NCI-H524 (cell line): ENCODE results near the gene UMPS.
"Not testable (repeated sequence)": the region's sequence is repeated elsewhere in the genome, so short reads cannot be mapped to it uniquely, and the experiment has no call there.

Experiments used
- DNase-seq, 2 experiments: peaks; one replicate each; lab custom pipeline; 2025; lab: John Stamatoyannopoulos, UW

The UMPS gene

DNA sequence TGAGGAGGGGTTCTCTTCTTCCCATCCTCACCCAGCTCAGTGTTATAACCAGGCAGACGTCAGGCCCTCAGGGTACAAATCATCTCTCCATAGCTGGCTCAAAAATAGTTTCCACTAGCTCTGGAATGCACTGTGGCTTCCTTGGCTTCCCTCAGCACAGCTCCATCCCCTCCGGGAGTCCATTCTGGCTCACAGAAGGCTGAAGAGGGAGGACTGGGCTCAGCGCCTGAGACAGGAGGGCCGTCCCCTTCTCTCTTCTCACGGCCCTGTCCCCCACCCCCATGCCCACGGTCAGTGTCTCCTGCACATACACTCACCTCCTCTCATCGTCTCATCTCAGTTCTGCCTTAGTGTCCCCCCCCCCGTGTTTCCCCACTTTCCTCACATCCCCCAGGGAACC is 50.1 kb downstream of the UMPS start:
- DNase-seq, result no peak

DNA sequence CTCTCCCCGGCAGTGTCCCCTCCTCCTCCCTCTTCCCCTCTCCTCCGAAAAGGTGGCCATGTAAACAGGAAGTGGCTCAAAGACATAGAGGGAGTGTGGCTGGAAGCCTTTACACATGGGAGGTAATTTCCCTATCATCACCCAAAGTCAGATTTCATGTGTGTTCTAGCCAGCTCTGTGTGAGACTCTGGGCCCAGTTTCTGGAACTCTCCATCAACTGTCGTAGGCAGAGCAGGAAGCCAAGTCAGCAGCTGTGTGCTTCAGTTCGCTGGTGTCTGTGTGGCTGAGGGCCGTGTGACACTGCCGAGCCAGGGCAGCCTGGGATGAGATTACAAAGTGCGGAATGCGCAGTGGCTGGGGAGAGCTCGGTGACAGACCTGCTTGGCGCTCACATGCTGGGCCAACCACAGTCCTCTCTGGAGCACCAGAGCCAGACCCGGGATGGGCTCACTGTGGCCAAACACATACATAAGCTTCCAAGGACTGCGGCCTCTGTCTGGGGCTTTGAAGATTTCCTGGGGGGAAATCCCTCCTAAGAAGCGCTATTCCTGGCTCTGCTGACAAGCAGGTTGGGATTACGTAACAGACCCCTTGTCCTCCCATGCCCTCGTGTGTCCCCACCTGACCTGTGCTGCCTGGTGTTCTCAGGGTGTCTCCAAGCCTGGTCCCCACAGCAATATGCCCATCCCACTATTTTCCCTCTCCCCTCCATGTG is 50.7 kb downstream of the UMPS start:
- DNase-seq, result peak in 1 of 2 experiments; percentile 19

DNA sequence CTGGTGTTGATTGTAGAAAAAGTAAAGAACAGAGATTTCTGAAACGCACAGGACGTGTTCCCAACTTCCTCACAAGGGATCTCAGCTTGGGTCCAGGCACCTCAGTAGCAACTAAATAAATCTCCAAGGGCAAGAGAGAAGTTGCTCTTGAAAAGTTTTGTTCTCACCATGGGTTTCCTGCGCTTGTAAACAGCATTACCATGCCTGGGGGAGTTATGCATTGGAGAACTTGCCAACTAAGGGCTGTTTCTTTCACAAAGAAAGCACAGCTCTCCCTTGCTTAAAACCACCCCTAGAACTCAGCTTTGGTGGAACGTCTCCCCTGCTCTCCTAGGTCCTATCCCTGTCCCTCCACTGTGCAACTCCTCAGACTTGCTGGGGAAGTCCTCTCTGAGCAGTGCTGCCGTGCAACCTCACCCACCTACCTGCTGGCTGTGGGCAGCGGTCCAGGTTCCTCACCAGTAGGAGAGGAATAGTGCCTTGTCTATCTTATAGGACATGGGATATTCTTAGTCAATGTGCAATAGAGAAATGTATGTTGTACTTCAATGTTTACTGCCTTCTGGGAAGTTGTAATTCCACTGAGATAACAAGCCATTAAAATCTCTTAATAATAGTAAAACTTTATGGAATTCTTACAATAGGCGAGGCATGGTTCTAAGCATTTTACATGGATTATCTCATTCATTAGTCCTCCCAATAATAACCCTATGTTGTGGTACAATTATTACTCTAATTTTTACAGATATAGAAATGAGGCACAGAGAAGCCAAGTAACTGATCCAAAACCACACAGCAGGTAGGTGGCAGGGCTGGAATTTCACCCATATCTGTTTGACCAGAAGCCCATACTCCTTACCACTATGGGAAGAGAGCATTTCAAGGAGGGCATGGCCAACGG is 51.5 kb downstream of the UMPS start:
- DNase-seq, result no peak

DNA sequence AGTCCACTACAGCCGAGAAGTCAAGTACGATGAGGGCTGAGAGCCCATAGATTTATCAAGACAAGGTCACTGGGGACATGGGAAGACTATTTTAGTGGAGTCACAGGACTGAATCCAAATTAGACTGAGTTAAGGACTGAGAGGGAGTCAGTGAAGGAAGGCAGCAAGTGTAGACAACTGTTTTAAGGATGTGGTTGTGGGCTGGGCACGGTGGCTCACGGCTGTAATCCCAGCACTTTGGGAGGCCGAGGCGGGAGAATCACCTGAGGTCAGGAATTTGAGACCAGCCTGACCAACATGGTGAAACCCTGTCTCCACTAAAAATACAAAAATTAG is 52.1 kb downstream of the UMPS start:
- not testable (repeated sequence) for DNase-seq

DNA sequence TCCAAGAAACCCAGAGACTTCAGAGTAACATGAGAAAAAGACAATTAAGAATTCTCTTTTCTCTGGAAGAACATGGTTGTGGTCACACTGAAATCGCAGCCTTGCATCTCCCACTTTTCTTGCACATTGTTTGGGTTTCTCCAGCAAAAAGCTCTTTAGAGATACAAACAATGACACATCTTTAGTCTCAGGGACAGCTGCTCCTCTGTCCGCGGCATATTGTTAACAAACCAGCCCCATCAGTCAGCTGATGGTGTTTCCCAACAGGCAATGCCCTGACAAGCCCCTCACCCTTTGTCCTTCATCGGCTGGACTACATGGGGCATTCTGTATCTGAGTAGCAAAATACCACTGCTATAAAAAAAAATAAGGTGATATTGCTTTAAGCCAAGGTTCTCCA is 53.4 kb downstream of the UMPS start:
- DNase-seq, result no peak

DNA sequence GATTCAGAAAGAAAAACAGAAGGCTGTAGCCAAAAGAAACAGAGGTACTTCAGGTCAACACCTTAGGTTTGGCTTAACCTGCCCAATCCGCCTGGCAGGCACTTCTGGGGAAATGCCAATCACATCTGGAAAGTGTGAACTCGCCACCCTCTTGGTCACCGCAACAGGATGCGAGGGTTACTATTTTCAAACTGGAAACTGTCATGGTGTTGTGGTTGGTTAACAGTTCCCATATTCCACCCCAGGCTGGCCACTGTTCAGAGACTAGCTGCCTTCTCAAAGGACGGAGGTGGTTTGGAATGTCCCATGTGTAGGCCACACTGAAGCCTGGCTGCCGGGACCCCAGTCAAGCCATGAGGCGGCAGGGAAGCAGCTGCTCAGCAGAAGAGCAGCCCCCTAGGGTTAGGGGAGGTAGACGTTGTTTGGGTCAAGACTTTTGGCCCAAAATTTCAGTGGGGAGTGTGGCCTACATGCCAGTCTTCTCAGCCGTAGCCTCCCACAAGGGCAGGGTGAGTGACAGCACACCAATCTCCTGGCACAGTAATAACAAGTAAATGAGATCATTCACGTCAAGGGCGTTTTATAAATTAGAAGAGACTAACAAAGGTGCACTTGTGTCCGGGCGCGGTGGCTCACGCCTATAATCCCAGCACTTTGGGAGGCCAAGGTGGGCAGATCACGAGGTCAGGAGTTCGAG is 54.6 kb downstream of the UMPS start:
- DNase-seq, result no peak

DNA sequence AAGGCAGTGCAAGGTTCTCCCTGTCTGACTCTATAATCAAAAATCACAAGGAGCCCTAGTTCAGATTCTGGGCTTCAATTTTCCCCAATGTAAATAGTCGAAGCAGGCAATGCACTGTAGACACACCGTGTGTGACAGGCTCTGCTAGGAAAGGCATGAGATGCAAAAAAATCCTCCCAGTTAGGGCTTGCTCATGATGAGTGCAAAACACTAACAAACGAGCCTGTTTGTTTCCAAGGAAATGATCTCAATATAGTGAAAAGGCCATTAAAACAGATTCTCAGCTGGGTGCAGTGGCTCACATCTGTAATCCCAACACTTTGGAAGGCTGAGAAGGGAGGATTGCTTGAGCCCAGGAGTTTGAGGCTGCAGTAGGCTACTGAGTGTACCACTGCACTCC is 55.7 kb downstream of the UMPS start:
- DNase-seq, result no peak

DNA sequence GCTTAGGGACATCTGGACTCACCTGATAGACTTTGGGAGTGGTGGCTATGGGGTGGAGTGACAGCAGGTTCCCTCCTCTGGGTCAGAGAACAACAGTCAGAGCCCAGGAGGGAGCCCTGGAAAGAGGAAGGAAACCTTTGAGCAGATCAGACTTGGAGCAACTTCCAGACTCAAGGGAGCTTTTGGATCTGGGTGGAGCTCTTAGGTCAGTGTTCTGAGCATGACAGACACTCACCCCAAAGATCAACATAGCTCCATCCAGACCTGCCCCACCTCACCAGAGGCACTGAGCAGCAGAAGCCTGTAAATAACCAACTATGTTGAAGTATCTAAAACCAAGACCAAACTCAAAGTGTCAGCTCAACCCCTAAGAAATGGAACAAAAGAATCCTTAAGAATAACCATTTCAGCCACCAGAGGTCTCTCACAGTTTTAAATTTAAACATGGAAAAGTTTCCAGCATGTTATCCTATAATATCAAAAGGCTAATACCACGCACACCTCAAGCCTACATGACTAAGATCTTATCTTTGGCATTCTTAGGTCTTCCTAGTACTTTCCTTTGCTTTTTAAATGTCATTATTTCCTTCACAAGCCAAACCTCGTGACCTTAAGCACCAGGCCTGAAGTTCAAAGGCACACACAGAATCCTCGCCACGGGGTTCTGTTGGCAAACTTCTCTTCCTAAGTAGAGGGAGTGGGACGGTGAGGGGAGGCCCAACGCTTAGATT is 56.4 kb downstream of the UMPS start:
- no peak for DNase-seq

DNA sequence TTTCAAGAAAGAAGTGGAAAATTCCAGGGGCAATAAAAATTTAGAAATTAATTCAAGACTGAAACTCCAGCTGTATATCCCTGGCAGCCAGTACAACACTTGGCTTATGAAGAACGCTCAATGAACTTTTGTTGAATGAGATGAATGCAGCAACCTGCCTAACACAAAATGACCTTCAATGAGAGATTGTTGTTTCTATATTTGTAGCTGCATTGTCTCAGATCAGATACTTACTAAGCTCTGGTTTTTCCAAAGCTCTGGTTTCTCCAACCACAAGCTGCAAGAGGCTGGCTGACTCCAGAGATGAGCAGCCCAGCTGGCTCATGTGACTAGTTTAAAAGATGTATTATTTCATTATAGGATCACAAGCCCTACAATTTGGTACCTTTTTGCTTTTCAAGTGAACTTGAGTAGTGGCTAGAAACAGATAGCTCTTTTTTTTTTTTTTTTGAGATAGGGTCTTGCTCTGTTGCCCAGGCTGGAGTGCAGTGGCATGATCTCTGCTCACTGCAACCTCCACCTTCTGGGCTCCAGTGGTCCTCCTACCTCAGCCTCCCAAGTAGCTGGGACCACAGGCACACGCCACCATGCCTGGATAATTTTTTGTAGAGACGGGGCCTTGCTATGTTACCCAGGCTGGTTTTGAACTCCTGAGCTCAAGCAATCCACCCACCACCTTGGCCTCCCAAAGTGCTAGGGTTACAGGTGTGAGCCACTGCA is 57.4 kb downstream of the UMPS start:
- DNase-seq, result no peak

DNA sequence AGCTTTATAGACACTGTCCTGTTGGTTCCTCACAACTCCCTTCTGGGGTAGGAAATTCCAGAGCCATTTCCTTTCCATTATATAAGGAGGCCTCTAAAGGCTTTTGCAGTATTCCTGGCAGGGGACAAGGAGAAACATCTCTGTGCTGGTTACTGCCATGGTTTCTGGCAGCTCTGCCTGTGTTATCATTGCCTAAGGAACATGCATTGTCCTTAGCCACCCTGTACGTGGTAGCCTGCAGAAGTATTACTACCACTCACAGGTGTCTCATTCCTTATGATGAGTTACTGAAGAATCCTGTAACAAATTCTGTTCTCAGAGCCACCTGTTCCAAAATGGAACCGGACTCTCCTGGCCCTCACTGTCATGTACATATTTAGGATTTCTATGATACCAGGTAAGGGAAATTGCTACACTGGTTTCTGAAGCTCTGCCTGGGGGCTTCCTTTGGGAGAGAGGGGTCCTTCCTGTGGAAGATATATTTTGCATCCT is 58.0 kb downstream of the UMPS start:
- DNase-seq, result no peak

DNA sequence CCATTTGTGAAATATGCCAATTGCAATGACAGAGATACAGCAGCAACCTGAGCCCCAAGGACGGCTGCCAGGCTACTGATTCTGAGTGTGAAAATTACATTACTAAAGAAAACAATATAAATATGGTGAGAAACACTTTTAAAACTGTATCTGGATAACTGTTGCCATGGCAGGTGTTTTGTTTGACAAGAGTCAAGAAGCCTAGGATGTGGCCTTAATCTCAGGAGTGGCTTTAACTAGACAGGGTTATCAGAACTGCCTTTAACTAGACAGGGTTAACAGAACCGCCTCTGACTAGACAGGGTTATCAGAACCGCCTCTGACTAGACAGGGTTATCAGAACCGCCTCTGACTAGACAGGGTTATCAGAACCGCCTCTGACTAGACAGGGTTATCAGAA is 58.9 kb downstream of the UMPS start:
- DNase-seq, result not testable (repeated sequence)

DNA sequence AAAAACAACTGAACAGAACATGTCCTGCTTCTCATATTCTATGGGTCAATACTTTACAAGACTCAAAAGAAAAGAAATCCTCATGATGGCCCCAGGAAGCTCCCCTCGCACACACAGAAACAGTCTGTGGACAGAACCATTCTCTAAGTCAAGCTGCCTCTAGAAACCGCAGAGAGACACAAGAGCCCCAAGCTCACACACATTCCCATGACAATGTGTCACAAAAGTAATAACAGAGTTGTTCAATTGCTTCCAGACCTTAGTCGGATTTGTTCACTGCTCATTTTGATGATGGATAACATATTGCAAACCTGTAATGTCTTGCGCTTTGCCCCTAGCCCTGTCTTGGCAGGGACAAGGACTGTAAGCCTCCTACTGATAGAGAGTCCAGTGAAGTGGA is 60.9 kb downstream of the UMPS start:
- DNase-seq, result no peak

DNA sequence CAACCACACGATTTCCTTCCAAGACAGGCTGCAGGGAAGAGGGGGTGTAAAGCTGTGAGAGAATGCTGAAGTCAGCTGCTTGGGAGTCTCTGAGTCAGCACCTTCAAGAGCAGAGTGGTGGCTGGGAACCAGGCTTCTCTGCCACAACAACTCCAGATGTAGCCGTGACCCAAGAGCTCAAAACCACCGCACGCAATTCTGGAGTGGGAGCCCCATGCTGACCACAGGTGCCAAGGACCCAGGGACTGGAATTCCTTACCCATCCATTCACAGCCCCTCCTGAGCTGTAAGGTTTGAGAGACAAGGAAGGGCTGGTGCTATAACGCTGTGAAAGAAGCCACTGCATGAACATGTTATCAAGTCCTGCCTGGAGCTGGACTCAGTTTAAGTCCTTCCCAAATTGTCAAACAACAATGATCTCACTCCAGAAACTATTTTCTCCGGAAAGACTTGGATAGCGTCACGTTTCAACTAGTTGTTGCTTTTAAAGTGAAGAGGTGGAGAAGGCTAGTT is 61.4 kb downstream of the UMPS start:
- no peak for DNase-seq

DNA sequence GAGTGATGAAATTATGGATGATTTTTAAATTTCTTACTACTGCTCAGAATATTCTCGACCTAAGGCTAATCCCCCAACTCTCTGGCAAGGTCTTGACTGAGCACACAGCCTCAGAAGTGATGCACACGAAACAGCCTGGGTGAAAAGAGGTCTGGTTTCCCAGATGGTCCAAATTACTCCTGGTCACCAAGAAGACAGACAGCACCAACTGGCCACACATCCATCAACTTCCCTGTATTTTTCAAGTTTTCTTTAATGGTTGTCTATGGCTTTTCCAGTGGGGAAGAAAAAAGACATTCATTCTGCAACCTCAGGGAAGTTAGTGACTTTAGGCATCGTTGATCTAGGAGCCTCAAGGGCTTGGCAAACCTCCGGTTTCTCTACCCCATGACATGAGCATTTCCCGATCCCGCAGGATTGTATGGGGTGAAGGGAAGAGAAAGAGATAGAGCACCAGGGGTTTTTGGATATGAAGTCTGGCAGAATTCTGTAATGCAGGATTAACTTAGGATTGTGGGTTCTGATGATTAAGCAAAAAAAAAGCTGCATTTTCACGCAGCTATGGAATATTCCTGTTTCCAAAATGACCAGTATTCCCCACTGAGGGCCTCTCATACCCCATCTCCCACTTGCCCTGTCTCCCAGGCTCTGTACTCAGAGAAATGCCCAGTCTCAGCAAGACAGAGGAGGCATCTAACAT is 62.2 kb downstream of the UMPS start:
- peak in 1 of 2 experiments; percentile 17 for DNase-seq

DNA sequence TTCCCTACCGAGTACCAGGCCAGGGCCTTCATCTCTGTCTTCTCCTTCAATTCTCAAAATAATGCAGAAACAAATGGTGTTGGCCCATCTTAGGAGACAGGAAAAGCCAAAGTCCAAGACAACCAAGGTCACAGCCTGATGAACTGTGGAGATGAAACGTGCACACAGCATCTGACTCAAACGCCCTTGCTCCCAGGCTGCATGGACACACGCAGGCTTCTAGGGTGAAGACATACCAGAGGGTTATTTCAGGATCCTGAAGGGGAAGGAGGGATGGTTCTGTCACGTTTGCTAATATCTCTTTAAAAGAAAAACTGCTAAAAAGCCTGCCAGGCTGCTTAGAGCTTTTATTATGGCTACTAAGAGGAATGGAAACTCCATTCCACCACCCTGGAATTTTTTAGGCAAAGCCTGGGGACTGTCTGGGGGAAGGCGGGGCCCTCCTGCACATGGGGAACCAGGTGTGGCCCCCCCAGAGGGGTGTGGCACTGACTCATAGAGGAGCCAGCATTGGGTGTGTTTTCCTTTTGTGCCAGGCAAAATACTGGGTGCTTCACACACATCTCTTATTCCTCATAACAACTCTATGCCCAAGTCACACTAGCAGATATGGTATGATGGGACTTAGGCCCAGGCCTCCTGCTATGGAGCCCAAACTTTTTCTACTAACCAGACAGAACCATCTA is 62.9 kb downstream of the UMPS start:
- DNase-seq, result no peak

DNA sequence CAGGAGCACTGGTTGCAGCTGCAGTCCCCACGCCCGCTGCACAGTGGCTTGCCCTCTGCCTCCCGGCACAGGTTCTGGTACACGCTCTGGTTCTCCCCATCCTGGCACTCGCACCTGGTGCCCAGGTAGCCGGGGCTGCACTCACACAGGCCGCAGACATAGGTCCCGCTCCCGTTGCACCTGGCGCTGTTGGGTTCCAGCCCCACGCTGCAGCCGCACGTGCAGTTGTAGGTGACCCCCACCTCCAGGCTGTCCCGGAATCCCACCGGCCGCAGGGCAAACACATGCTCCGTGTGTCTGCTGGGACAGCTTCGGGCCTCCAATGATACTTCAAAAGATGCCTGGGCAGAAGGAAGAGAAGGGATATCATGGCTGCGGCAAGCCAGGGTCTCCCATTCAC is 66.2 kb downstream of the UMPS start:
- DNase-seq, result no peak

DNA sequence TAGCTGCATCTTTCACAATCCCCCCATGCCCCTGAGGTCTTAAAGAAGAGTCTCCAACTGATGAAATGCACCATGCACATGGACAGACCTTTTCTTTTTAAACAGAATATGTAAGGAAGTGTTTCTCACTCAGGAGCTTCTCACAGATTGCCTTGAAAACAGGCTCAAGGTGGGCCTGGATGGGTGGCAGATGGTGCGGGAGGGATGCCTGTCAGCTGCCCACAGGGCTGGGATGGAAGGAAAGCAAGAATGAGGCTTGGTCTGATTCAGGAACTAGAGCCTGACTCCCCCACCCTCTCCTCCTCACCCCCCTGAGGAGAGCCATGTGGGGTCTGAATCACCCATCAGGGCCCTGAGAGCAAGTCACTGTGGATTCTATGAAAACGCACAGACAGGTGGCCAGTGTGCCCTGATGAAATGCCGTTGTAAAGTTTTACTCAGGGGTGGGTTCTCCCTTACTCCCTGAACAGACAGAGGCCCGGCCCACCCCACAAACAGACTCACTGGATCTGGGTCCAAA is 67.2 kb downstream of the UMPS start:
- peak; percentile 81 to 95 for DNase-seq
